GM18526 (cell line): ENCODE data around the gene SPEM3.

Experiments used
- POLR2A ChIP-seq: IDR thresholded peaks from 3 replicates; pipeline ENCODE4 v1.6.1; 2011; ENCODE audit not compliant: insufficient read length; ENCODE audit errors: extremely low read depth

SPEM3 gene

DNA sequence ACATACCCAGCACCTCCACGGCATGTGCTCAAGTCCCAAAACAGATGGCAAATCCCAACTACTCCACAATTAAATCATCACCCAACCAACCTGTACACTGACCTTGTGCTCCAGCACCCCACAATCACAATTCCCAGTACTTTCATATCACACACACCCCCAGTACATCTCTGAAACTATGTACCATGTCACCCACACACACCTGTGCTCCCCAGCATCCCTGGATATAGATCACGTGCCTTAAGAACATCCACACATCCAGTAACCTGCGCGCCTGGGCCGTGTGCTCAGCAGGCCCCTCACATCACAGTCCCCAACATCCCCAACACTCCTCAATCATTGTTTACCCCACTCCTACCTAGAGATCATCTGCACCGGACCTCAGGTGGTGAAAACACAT is 18.9 kb upstream of the SPEM3 start:
- no peak for TF ChIP-seq POLR2A

DNA sequence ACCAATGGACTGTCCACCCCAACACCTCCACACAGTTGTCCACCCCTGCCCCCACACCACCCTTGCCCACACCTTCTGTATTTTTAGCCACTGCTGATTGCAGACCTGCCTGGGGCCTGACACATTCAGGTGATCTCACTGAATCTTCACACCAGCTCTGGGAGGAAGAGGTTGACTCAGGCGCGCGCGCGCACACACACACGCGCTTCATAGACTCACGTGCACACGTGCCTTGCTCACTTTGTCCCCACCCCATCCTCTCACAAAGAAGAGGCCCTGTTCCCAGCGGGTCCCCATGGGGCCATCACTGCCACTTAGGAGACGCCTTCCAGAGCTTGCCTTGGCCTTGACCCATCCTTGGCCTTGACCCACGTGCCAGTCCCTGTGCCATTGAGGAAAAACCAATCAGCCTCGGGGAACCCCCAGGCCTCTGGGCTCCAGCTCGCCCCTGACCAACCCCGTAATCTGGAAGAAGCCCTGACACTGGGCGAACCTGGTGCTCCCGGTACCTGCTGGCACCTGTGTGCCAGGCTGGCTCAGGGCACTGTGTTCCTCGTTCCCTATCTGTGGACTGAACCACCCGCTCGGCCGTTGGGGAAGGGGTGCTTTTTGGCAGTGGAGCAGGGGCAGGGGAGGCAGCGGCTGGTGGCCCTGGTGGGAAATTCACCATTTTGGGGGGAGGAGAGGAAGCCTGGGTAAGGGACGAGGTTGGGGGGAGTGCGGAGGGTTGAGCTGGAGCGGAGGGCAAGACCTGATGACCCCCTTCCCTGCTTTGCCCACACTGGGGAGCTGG is 17.8 kb upstream of the SPEM3 start:
- no peak for TF ChIP-seq POLR2A

DNA sequence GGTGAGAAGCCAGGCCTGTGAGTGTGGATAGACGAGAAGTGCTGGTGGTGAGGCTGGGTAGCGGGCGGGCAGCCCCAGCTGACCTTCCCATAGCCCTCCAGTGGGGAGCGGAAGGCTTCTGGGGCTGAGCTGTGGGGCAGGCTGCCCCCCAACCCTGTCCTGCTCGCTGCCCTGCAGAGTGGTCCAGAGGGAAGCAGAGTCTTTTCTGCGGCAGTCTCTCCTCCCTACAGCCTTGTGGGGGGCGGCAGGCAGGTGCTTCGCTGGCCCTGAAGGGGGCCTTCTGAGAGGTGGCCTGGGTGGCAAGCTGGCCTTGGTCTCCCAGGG is 17.3 kb upstream of the SPEM3 start:
- TF ChIP-seq POLR2A = no peak

DNA sequence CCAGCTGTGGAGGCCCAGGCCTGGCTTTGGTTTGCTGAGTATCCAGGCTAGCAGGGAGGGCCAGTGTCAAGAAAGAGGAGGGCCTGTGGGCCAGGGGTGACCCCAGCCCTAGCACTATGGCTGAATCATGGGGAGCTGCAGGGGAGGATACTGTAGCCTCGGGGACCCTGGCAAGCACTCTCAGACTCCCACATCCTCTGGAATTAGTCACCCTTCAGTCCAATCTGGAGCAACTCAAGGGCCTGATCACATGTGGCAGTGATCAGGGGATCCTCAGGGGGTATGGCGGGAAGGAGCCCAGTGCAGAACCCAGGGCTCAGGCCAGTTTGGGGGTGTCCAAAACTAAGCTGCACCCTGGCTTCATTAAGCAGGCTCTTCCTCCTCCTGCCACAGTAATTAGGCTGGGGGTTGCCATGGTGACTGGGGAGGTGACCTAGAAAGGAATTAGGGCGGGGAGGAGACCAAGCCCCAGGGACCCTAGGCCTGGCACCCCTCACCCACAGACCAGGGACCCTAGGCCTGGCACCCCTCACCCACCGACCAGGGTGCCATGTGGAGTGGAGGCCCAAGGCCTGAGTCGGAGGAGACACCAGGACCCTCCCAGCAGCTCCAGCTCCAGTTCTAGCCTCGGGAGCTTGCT is 15.2 kb upstream of the SPEM3 start:
- no peak for TF ChIP-seq POLR2A

DNA sequence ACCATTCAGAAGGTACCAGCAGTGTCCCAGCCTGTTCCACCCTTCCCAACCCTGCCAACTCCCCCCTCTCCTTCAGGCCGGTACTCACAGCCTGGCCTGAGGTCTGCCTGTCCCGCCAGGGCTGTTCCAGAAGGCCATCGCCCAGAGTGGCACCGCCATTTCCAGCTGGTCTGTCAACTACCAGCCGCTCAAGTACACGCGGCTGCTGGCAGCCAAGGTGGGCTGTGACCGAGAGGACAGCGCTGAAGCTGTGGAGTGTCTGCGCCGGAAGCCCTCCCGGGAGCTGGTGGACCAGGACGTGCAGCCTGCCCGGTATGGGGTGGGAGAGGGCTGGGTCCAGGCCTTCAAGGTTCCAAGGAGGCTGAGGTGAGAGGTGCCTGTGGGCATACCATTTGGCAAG is 13.8 kb upstream of the SPEM3 start:
- no peak for TF ChIP-seq POLR2A

DNA sequence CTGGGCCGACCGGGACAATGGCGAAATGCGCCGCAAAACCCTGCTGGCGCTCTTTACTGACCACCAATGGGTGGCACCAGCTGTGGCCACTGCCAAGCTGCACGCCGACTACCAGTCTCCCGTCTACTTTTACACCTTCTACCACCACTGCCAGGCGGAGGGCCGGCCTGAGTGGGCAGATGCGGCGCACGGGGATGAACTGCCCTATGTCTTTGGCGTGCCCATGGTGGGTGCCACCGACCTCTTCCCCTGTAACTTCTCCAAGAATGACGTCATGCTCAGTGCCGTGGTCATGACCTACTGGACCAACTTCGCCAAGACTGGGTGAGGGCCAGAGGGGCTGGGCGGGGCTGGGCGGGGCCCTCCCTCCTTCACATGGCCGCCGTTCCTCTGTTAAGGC is 12.9 kb upstream of the SPEM3 start:
- TF ChIP-seq POLR2A = no peak

DNA sequence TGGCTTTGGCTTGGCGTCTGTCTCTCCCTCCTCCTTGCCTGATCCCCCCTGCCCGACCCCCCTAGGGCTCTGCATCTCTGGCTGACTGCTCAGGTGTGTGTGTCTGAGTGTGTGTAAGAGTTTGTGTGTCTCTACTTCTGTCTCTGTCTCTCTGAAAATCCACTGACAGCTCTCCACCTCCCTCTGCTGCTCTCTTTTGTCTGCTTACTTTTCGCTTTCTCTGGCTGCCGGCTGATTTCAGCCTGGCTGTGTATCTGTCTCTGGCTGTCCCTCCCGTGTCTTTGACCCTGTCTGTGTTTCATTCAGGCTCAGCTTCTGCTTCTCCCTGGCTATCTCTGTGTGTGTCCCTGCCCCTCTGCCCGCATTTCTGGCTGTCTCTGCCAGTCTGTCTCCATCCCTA is 12.3 kb upstream of the SPEM3 start:
- no peak for TF ChIP-seq POLR2A

DNA sequence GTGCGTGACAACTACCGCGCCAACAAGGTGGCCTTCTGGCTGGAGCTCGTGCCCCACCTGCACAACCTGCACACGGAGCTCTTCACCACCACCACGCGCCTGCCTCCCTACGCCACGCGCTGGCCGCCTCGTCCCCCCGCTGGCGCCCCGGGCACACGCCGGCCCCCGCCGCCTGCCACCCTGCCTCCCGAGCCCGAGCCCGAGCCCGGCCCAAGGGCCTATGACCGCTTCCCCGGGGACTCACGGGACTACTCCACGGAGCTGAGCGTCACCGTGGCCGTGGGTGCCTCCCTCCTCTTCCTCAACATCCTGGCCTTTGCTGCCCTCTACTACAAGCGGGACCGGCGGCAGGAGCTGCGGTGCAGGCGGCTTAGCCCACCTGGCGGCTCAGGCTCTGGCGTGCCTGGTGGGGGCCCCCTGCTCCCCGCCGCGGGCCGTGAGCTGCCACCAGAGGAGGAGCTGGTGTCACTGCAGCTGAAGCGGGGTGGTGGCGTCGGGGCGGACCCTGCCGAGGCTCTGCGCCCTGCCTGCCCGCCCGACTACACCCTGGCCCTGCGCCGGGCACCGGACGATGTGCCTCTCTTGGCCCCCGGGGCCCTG is 11.5 kb upstream of the SPEM3 start:
- TF ChIP-seq POLR2A = no peak

DNA sequence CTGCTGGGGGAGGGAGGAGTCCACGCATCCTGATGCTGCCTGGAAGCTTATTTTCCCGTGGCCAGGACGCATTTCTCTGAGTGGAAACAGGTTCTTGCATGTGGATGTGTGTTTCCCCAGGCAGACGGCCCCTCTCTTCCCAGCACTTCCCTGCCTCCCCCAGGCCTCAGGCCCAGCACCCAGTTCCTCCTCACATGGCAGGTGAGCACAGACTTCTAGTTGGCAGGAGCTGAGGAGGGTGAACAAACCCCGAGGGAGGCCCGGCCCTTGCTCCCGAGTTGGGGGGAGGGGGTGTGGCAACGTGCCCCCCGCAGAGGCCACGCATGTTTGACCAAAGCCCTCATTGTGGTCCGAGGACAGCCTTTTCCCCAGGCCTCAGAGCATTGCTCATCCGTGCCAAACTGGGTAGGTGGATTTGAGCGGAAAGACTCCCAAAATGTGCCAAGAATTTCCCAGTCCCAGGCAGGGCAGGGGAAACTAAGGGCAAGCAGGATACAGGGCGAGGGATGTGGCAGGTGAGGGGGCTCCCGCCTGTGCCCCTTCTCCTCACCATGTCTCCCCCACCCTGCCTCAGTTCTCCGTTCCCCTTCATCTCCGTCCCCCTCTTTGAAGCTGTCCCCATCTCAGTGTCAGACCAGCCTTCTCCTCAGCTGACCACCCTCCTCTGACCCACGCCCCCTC is 10.0 kb upstream of the SPEM3 start:
- no peak for TF ChIP-seq POLR2A

DNA sequence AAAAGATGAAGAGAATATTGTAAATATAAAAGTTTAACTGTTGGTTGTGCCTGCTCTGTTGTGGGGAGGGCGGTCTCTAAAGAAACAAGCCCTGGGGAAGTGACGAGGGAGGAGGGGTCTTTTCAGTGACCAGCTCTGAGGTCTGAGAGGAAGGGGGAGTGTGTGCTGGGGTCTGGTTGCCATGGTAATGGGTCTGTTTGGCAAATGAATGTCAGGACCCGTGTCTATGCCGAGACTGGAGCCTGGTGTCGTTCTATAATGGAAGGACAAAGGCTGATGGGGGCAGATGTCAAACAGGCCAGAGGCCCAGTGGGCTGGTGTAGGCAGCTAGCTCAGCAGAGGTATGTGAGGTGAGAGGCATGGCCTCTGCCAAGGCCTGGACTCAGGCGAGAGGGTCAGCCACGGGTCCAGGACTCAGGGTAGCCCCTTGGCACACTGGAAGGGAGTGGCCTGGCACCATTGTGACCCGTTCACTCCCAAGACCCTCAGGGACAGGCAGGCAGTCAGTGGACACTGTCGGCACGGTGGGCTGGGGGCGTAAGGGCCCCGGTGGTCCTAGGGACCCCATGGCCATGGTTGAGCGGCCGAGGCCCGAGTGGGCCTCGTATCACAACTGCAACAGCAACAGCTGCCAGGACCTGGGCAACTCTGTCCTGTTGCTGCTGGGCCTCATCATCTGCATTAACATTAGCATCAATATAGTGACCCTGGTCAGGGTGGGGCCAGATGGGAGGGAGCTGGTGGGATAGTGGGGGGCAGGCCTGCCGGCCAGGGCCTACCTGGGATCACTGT is 8.6 kb upstream of the SPEM3 start, which contains the start of gene SPEM1:
Gene SPEM1 (plus strand): TSS at position 506 of the 792 bp plus-strand sequence. CDS start 61 bp downstream, at position 567.
- no peak for TF ChIP-seq POLR2A

DNA sequence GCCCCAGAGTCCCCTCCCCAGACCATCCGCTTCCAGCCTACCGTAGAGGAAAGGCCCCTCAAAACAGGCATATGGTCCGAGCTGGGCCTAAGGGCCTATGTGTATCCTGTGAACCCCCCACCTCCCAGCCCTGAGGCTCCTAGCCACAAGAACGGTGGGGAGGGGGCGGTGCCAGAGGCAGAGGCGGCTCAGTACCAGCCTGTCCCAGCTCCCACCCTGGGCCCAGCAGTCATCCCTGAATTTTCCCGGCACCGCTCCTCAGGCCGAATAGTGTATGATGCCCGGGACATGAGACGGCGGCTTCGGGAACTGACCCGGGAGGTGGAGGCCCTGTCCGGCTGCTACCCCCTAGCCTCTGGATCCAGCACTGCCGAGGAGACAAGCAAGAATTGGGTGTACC is 7.5 kb upstream of the SPEM3 start:
- TF ChIP-seq POLR2A = no peak

DNA sequence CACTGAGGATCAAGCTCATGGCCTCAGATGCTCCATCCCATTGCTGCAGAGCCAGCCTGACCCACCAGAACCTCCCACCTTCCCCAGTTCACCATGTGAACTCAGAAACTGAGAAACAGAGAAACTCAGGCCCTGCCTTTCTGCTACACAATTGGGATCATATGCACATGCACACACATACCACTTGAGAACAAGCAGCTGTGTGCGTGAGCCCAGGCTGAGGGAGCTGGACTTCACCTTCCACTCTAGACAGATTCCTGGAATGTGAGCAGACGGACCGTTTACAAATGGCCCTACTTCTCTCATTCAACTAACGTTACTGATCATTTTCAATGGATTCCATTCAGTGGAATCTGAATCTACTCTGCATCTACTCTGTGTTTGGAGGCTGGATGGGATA is 5.0 kb upstream of the SPEM3 start:
- TF ChIP-seq POLR2A = no peak

DNA sequence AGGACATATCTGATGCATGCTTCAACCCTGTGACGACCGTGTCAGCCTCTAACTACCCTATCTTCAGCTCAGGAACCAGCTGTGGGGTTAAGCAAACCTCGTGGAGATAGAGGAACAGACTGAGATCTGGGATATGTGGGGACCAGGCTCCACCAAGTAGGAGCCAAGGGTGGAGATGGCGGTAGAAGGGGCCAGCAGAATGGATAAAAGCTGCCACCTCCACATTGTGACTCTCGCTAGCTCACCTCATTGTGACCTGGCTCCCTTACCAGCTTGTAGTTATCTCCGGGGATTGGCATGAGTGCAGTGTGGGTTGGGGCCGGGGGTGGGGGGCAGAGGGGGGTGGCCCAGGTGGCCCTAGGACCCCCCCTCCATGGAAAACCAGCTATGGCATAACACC is 3.3 kb upstream of the SPEM3 start, which contains the start of gene SPEM2:
Gene SPEM2 (plus strand): TSS at position 301 of the 400 bp plus-strand sequence. CDS start 73 bp downstream, at position 374.
- TF ChIP-seq POLR2A = no peak

DNA sequence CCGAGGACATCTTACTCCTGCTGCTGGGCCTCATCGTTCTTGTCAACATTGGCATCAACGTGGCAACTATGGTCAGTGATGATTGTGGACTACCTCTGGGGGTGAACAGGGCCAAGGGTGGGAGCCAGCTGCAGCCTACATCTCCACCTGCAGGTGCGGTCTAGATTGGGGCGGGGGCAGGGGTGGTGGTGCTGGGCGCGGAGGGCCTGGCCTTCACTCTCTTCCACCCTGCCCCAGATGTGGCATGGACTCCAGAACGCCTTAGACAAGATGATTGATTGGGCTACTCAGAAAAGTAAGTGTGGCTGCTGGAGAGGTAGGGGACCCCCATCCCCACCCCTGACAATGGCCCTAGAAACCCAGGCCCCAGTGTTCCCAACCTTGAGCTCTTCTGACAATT is 2.9 kb upstream of the SPEM3 start:
- no peak for TF ChIP-seq POLR2A

DNA sequence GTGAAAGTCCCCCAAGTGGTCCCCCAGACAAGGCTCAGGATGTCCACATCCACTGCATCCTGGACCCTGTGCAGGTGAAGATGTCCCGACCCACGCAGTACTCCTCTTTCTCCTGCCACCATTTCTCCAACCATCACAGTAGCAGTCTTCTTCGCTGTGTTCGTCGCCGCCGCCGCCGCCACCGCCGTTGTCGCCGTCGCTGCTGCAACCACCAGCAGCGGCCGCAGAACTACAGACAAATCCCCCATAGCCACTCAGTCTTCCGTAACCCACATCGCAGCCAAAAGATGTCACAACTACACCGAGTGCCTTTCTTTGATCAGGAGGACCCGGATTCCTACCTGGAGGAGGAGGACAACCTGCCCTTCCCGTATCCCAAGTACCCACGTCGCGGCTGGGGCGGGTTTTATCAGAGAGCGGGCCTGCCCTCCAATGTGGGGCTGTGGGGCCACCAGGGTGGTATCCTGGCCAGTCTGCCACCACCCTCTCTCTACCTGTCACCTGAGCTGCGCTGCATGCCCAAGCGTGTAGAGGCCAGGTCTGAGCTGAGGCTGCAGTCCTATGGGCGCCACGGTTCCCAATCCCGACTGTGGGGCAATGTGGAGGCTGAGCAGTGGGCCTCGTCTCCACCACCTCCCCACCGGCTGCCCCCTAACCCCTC is 2.3 kb upstream of the SPEM3 start:
- TF ChIP-seq POLR2A = no peak

DNA sequence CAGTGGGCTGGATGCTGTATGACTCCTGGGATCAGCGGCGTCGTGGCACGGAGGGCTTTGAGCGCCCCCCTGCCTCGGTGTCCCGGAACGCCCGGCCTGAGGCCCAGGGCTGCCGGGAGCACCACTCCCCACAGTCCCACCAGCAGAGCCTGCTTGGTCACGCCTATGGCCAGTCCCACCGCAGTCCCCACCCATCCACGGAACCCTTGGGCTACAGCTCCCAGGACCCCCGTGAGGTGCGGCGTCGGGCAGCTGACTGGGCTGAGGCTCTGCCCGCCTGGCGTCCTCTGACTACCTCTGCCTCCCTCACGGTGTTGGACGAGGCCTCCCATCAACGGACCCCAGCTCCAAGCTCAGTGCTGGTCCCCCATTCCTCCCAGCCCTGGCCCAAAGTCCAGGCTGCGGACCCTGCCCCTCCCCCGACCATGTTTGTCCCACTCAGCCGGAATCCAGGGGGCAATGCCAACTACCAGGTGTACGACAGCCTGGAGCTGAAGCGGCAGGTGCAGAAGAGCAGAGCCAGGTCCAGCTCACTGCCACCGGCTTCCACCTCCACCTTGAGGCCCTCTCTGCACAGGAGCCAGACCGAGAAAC is 1.7 kb upstream of the SPEM3 start:
- TF ChIP-seq POLR2A = no peak
